ENCODE results near the gene CELF6.

CELF6 gene

DNA sequence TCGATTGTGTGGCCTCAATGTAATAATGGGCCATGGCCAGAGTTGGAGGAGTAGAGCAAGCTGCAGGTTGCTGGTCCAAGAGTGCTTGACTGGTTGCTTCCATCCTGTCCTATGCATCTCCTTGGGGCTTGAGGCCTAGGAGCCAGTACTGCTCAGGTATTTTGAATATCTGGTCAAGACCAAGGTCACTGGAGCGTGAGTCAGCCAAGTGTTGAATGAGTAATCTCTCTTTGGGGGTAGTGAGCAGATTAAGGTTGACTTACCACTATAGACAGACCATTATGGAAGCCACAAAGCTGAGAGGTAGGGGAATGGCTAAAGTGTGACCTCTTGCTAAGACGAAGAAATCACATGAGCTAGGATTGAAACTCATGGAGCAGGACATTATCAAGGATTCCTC, 38.2 kb downstream of the CELF6 start:
- TF ChIP-seq, protein P1, sequence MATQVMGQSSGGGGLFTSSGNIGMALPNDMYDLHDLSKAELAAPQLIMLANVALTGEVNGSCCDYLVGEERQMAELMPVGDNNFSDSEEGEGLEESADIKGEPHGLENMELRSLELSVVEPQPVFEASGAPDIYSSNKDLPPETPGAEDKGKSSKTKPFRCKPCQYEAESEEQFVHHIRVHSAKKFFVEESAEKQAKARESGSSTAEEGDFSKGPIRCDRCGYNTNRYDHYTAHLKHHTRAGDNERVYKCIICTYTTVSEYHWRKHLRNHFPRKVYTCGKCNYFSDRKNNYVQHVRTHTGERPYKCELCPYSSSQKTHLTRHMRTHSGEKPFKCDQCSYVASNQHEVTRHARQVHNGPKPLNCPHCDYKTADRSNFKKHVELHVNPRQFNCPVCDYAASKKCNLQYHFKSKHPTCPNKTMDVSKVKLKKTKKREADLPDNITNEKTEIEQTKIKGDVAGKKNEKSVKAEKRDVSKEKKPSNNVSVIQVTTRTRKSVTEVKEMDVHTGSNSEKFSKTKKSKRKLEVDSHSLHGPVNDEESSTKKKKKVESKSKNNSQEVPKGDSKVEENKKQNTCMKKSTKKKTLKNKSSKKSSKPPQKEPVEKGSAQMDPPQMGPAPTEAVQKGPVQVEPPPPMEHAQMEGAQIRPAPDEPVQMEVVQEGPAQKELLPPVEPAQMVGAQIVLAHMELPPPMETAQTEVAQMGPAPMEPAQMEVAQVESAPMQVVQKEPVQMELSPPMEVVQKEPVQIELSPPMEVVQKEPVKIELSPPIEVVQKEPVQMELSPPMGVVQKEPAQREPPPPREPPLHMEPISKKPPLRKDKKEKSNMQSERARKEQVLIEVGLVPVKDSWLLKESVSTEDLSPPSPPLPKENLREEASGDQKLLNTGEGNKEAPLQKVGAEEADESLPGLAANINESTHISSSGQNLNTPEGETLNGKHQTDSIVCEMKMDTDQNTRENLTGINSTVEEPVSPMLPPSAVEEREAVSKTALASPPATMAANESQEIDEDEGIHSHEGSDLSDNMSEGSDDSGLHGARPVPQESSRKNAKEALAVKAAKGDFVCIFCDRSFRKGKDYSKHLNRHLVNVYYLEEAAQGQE (IDR thresholded peaks at IDR 0.05; ENCODE audit: insufficient read depth in 1 of 2, low read depth in 2 of 2, low read length in 2 of 2) = no peak
- TF ChIP-seq FOXP2 (optimal IDR thresholded peaks at IDR 0.05; ENCODE audit: borderline replicate concordance, extremely low read depth, extremely low read length, insufficient read depth) (no peak), TAF1 (IDR thresholded peaks at IDR 0.05; ENCODE audit: borderline replicate concordance, insufficient read depth, low read length) (no peak), SIN3A (IDR thresholded peaks at IDR 0.05; ENCODE audit: borderline replicate concordance, insufficient read depth, low read length) (no peak), POLR2AphosphoS5 (IDR thresholded peaks at IDR 0.05; ENCODE audit: low read depth, low read length) (no peak)

DNA sequence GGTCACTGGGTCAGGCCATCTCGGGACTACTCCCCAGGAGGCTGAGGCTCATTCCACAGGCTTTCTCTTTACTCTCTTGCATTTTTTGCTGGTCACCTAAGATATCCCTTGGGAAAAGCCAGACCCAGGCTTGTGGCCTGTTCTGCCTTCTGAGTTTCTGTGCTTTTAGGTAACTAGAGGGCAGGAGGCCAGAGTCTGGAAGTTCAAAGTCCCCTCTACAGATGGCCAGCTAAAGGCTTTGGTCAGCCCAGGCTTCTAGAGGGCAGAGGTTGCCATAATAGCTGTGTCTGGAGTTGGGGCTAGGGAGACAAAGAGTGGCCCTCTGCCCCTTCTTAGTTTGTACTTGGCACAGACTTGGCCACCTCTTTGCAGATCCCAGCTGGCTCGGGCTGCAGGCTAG, 39.2 kb downstream of the CELF6 start:
- TF ChIP-seq POLR2AphosphoS5 (IDR thresholded peaks at IDR 0.05; ENCODE audit: low read depth, low read length) (no peak), SIN3A (IDR thresholded peaks at IDR 0.05; ENCODE audit: borderline replicate concordance, insufficient read depth, low read length) (no peak), FOXP2 (optimal IDR thresholded peaks at IDR 0.05; ENCODE audit: borderline replicate concordance, extremely low read depth, extremely low read length, insufficient read depth) (no peak), TAF1 (IDR thresholded peaks at IDR 0.05; ENCODE audit: borderline replicate concordance, insufficient read depth, low read length) (no peak)
- TF ChIP-seq, protein P1 (IDR thresholded peaks at IDR 0.05; ENCODE audit: insufficient read depth in 1 of 2, low read depth in 2 of 2, low read length in 2 of 2) = no peak

DNA sequence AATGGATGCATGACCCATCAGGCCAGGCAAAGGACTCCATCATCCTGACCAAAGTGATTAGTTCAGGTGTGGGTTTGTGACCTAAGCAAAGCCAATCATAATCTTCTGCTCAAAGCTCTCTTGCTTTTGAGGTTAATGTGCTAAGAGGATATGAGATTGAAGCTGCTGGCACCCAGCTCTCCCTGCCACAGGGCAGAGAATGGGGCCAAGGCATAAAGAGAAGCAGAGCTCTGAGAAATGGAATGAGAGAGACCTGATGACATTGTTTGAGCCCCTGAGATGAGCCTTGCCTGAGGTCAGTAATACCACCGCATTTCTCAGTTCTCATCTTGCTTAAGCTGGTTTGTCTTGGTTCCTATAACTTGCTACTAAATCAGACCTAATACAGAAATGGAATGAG, 41.2 kb downstream of the CELF6 start:
- TF ChIP-seq POLR2AphosphoS5 (IDR thresholded peaks at IDR 0.05; ENCODE audit: low read depth, low read length) (no peak), FOXP2 (optimal IDR thresholded peaks at IDR 0.05; ENCODE audit: borderline replicate concordance, extremely low read depth, extremely low read length, insufficient read depth) (no peak), SIN3A (IDR thresholded peaks at IDR 0.05; ENCODE audit: borderline replicate concordance, insufficient read depth, low read length) (no peak), TAF1 (IDR thresholded peaks at IDR 0.05; ENCODE audit: borderline replicate concordance, insufficient read depth, low read length) (no peak)
- TF ChIP-seq, protein P1 (IDR thresholded peaks at IDR 0.05; ENCODE audit: insufficient read depth in 1 of 2, low read depth in 2 of 2, low read length in 2 of 2) = no peak

DNA sequence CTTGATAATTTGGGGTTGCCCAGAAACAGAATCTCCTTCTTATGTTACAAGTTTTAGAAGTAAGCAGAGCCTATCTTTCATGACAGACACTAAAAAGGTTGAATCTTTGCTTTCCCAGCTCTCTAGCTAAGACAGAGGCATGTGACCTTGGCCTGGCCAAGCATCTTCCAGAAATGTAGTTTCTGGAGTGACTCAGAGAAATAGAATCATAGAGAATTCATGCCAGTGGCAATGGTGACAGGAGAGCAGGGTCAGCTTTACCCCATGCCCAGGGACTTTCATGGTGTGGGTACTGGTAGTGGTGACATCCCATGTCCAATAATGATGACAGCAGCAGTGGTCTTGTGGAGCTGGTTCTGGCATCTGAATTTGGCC, 43.6 kb downstream of the CELF6 start:
- no peak for TF ChIP-seq TAF1 (IDR thresholded peaks at IDR 0.05; ENCODE audit: borderline replicate concordance, insufficient read depth, low read length)
- no peak for TF ChIP-seq SIN3A (IDR thresholded peaks at IDR 0.05; ENCODE audit: borderline replicate concordance, insufficient read depth, low read length)

DNA sequence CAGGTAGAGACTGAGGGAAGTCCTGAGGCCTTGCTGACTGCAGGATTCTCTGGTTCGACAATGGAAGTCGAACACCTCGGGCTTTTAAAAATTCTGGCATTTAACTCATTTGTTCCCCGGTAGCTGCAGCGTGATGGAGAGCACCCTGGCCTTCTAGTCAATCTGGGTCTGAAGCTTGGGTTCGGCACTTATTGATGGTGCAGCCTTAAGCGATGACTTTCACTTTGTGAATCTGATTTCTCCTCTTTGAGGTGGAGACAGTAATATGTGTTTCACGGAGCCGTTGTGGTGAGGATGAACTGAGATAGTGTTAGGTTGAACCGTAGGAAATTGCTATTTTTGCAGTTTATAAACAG, 47.0 kb downstream of the CELF6 start:
- no peak for TF ChIP-seq POLR2AphosphoS5 (IDR thresholded peaks at IDR 0.05; ENCODE audit: low read depth, low read length)
- no peak for TF ChIP-seq SIN3A (IDR thresholded peaks at IDR 0.05; ENCODE audit: borderline replicate concordance, insufficient read depth, low read length)
- TF ChIP-seq FOXP2 (optimal IDR thresholded peaks at IDR 0.05; ENCODE audit: borderline replicate concordance, extremely low read depth, extremely low read length, insufficient read depth) = no peak
- TF ChIP-seq, protein P1 (IDR thresholded peaks at IDR 0.05; ENCODE audit: insufficient read depth in 1 of 2, low read depth in 2 of 2, low read length in 2 of 2) = no peak
- TF ChIP-seq TAF1 (IDR thresholded peaks at IDR 0.05; ENCODE audit: borderline replicate concordance, insufficient read depth, low read length) = no peak
